IMR-90 (cell line): Measurements from ENCODE around the gene PCCA. TPM values are rescaled to one million over a fixed set of nuclear protein-coding genes. Genes with fewer than 3 reads are reported as not detected.

Experiments
- ATAC-seq: fragments of 200-7000 bp; cut with Tn5 transposase; 2 replicates; pipeline ENCODE4 v1.9.1; 2020; ENCODE audit warnings: low read depth, mild to moderate bottlenecking, moderate library complexity
- BruUV-seq: library from RNA; stranded (reverse); fragments of 400-500 nt; replicated peaks from 2 replicates; lab custom pipeline; 2021; lab: Mats Ljungman, UMichigan
- CTCF ChIA-PET: fragments of 300-600 bp; formaldehyde crosslinking; extraction: SDS; loops from one replicate; lab custom pipeline; 2021; ENCODE audit warnings: antibody characterized with exemption; lab: Yijun Ruan, JAX
- POLR2A ChIA-PET: fragments of 300-600 bp; sonication (Branson Sonifier 250); formaldehyde crosslinking; loops from one replicate; lab custom pipeline; 2022; ENCODE audit warnings: antibody characterized with exemption; ENCODE audit not compliant: unreplicated experiment; lab: Charles Lee
- DNase-seq: peaks from one replicate; pipeline ENCODE4 v3.0.0; 2013
- H2AFZ ChIP-seq: replicated peaks from 2 replicates; pipeline ENCODE3; 2013; ENCODE audit warnings: low read length, mild to moderate bottlenecking; ENCODE audit not compliant: poor library complexity
- H2AK5ac ChIP-seq: 2 replicates; pipeline ENCODE4 v1.6.1; 2013; ENCODE audit warnings: low read depth, low read length, inconsistent platforms
- H2AK9ac ChIP-seq: replicated peaks from 2 replicates; pipeline ENCODE3; 2013; ENCODE audit warnings: mild to moderate bottlenecking, low read depth, low read length, moderate library complexity; ENCODE audit not compliant: poor library complexity
- H2BK120ac ChIP-seq: 2 replicates; pipeline ENCODE4 v1.6.1; 2013; ENCODE audit warnings: low read depth, low read length, inconsistent platforms
- H2BK15ac ChIP-seq: 3 replicates; pipeline ENCODE4 v1.6.1; 2013; ENCODE audit warnings: low read depth, low read length, inconsistent platforms
- H2BK20ac ChIP-seq: 2 replicates; pipeline ENCODE4 v1.6.1; 2013; ENCODE audit warnings: low read depth, mild to moderate bottlenecking, inconsistent platforms, low read length, moderate library complexity
- H2BK5ac ChIP-seq: 2 replicates; pipeline ENCODE4 v1.6.1; 2013; ENCODE audit warnings: mild to moderate bottlenecking, low read depth, low read length, inconsistent platforms; ENCODE audit not compliant: poor library complexity, severe bottlenecking
- H3K14ac ChIP-seq: replicated peaks from 2 replicates; pipeline ENCODE4 v1.6.1; 2013; ENCODE audit warnings: low read depth, low read length, inconsistent platforms
- H3K18ac ChIP-seq: 2 replicates; pipeline ENCODE4 v1.6.1; 2013; ENCODE audit warnings: low read depth, low read length, control low read depth
- H3K23ac ChIP-seq: 2 replicates; pipeline ENCODE4 v1.6.1; 2013; ENCODE audit warnings: low read depth, low read length, inconsistent platforms
- H3K27ac ChIP-seq: 2 replicates; pipeline ENCODE4 v1.5.1; 2013; ENCODE audit warnings: mild to moderate bottlenecking, control low read depth, low read length; ENCODE audit not compliant: insufficient read depth
- H3K27me3 ChIP-seq: 2 replicates; pipeline ENCODE4 v1.6.1; 2013; ENCODE audit warnings: low read length; ENCODE audit not compliant: control insufficient read depth, insufficient read depth
- H3K36me3 ChIP-seq: 2 replicates; pipeline ENCODE4 v1.6.1; 2013; ENCODE audit warnings: low read length, mixed read lengths; ENCODE audit not compliant: control insufficient read depth, insufficient read depth
- H3K4ac ChIP-seq: 2 replicates; pipeline ENCODE4 v1.6.1; 2013; ENCODE audit warnings: low read depth, low read length, inconsistent platforms
- H3K4me1 ChIP-seq: 2 replicates; pipeline ENCODE4 v1.6.1; 2013; ENCODE audit warnings: low read length, mixed read lengths; ENCODE audit not compliant: control insufficient read depth, insufficient read depth
- H3K4me2 ChIP-seq: 2 replicates; pipeline ENCODE4 v1.6.1; 2013; ENCODE audit warnings: low read depth, mild to moderate bottlenecking, control low read depth, low read length, moderate library complexity
- H3K4me3 ChIP-seq: 2 replicates; pipeline ENCODE4 v1.5.1; 2013; ENCODE audit warnings: low read depth, mild to moderate bottlenecking, control low read depth, low read length, moderate library complexity; ENCODE audit not compliant: insufficient read depth
- H3K56ac ChIP-seq: 2 replicates; pipeline ENCODE4 v1.6.1; 2013; ENCODE audit warnings: low read length, inconsistent platforms; ENCODE audit not compliant: insufficient read depth; ENCODE audit errors: extremely low read depth
- H3K79me1 ChIP-seq, 2 experiments: 2 replicates each; pipeline ENCODE4 v1.6.1; 2013; ENCODE audit warnings: low read length in 2 of 2, inconsistent platforms in 1 of 2, low read depth in 1 of 2
- H3K9ac ChIP-seq: 2 replicates; pipeline ENCODE4 v1.6.1; 2013; ENCODE audit warnings: low read depth, low read length, control low read depth
- H3K9me1 ChIP-seq: 2 replicates; pipeline ENCODE4 v1.6.1; 2013; ENCODE audit warnings: low read length, inconsistent platforms; ENCODE audit not compliant: insufficient read depth
- H3K9me3 ChIP-seq: 2 replicates; pipeline ENCODE4 v1.6.1; 2013; ENCODE audit warnings: low read length; ENCODE audit not compliant: control insufficient read depth, insufficient read depth
- H4K20me1 ChIP-seq: 2 replicates; pipeline ENCODE4 v1.6.1; 2013; ENCODE audit warnings: low read length, inconsistent platforms; ENCODE audit not compliant: insufficient read depth
- H4K5ac ChIP-seq: 2 replicates; pipeline ENCODE4 v1.6.1; 2013; ENCODE audit warnings: mild to moderate bottlenecking, low read depth, low read length, control low read depth
- H4K8ac ChIP-seq, 2 experiments: 2 replicates each; pipeline ENCODE4 v1.6.1; 2013; ENCODE audit warnings: low read depth in 2 of 2, low read length in 2 of 2, control low read depth in 1 of 2, inconsistent platforms in 1 of 2
- H4K91ac ChIP-seq: 2 replicates; pipeline ENCODE4 v1.6.1; 2013; ENCODE audit warnings: low read depth, low read length, inconsistent platforms; ENCODE audit not compliant: insufficient read depth
- BHLHE40 ChIP-seq: fragments of 150-350 bp; IDR thresholded peaks from 2 replicates; pipeline ENCODE4 v1.6.1; 2016; ENCODE audit warnings: mild to moderate bottlenecking, low read depth, low read length
- CEBPB ChIP-seq: IDR thresholded peaks from 2 replicates; pipeline ENCODE4 v1.6.1; 2012; ENCODE audit warnings: low read depth, low read length, improper control_type of control experiment
- CHD1 ChIP-seq: IDR thresholded peaks from 2 replicates; pipeline ENCODE4 v1.6.1; 2012; ENCODE audit warnings: low read depth, low read length, improper control_type of control experiment
- CTCF ChIP-seq: conservative IDR thresholded peaks from 2 replicates; pipeline ENCODE4 v1.5.1; 2012; ENCODE audit warnings: mild to moderate bottlenecking, low read depth, low read length, improper control_type of control experiment
- ELK1 ChIP-seq: fragments of 150-350 bp; IDR thresholded peaks from 2 replicates; pipeline ENCODE4 v1.6.1; 2016; ENCODE audit warnings: low read depth, mild to moderate bottlenecking, low read length, moderate library complexity, borderline replicate concordance
- FOS ChIP-seq: fragments of 150-350 bp; IDR thresholded peaks from 2 replicates; pipeline ENCODE4 v1.6.1; 2016; ENCODE audit warnings: low read depth, low read length
- MAFK ChIP-seq: IDR thresholded peaks from 2 replicates; pipeline ENCODE4 v1.6.1; 2012; ENCODE audit warnings: low read depth, low read length, improper control_type of control experiment
- MAZ ChIP-seq: IDR thresholded peaks from 2 replicates; pipeline ENCODE4 v1.6.1; 2012; ENCODE audit warnings: low read depth, mild to moderate bottlenecking, low read length, improper control_type of control experiment, moderate library complexity, borderline replicate concordance
- MXI1 ChIP-seq: IDR thresholded peaks from 2 replicates; pipeline ENCODE4 v1.6.1; 2012; ENCODE audit warnings: low read depth, mild to moderate bottlenecking, low read length, moderate library complexity, borderline replicate concordance
- NFE2L2 ChIP-seq: fragments of 150-350 bp; IDR thresholded peaks from 2 replicates; pipeline ENCODE4 v1.6.1; 2016; ENCODE audit warnings: low read depth, mild to moderate bottlenecking, low read length
- POLR2A ChIP-seq: IDR thresholded peaks from 2 replicates; pipeline ENCODE4 v1.6.1; 2012; ENCODE audit warnings: mild to moderate bottlenecking, low read depth, low read length
- RAD21 ChIP-seq: IDR thresholded peaks from 2 replicates; pipeline ENCODE4 v1.6.1; 2012; ENCODE audit warnings: low read length, improper control_type of control experiment
- RCOR1 ChIP-seq: IDR thresholded peaks from 2 replicates; pipeline ENCODE4 v1.6.1; 2012; ENCODE audit warnings: mild to moderate bottlenecking, low read length, improper control_type of control experiment; ENCODE audit not compliant: insufficient replicate concordance
- RFX5 ChIP-seq: IDR thresholded peaks from 2 replicates; pipeline ENCODE4 v1.8.0; 2012; ENCODE audit warnings: low read depth, mild to moderate bottlenecking, low read length, moderate library complexity
- SMC3 ChIP-seq: fragments of 150-350 bp; IDR thresholded peaks from 2 replicates; pipeline ENCODE4 v1.6.1; 2016; ENCODE audit warnings: low read depth, mild to moderate bottlenecking, antibody characterized with exemption, low read length, moderate library complexity
- USF2 ChIP-seq: fragments of 150-350 bp; IDR thresholded peaks from 2 replicates; pipeline ENCODE4 v1.6.1; 2017; ENCODE audit warnings: mild to moderate bottlenecking, antibody characterized with exemption, low read length, low read depth
- WGBS, 2 experiments: methylation state at CpG; one replicate each; pipeline versions ENCODE4 v1.1.5 to v1.1.7; 2013; ENCODE audit warnings: missing lambda C conversion rate in 2 of 2; ENCODE audit not compliant: insufficient read length in 1 of 2; ENCODE audit errors: extremely low coverage in 2 of 2; 5-methylcytosine and 5-hydroxymethylcytosine counted together
- dilution Hi-C: fragments of 300-500 bp; cut with HindIII; formaldehyde crosslinking; loops from one replicate; pipeline ENCODE4 v1.14.3; 2018; ENCODE audit warnings: low sequenced_read_pairs; ENCODE audit not compliant: unreplicated experiment
- in situ Hi-C: fragments of 300-500 bp; cut with MboI; formaldehyde crosslinking; loops from 3 replicates; pipeline ENCODE4 v1.14.3; 2019; ENCODE audit warnings: low sequenced_read_pairs, inconsistent platforms, mixed read lengths
- intact Hi-C: fragments of 100-400 bp; cut with micrococcal nuclease; formaldehyde crosslinking; loops from 2 replicates; pipeline ENCODE4 v1.10.0; 2022
- polyA plus RNA-seq, 3 experiments: library from polyadenylated mRNA; depleted of rRNA; stranded (reverse); fragments of >200 nt; gene quantifications; 2 replicates each; pipeline ENCODE4 v1.2.3, GENCODE V29; 2012; ENCODE audit warnings: low replicate concordance in 1 of 3
- total RNA-seq: library from RNA; depleted of rRNA; stranded (reverse); fragments of >200 nt; gene quantifications from 2 replicates; pipeline ENCODE4 v1.2.3, GENCODE V29; 2012

The PCCA gene
- total and polyA plus RNA-seq, 2 of the 4 experiments (the other 2 are of a cell fraction) = 7.6 to 24.0 TPM

GRCh38 chr13:100493418-100493817, 404.5 kb downstream of the PCCA start:
- H3K9me3 ChIP-seq = no peaks in the 10 kb centered on the region
- intact Hi-C loops = loop anchor here (5.0 kb wide), 1 partner anchor 971 kb away; no protein-coding TSS in a partner anchor
- H3K18ac ChIP-seq = no peak overlapping the region
- no peak overlapping the region for H3K4me3 ChIP-seq
- TF ChIP-seq ELK1 (no peak), NFE2L2 (no peak), FOS (no peak), CTCF (no peak), POLR2A (no peak), MAFK (no peak), RCOR1 (no peak), MAZ (no peak), SMC3 (no peak), MXI1 (no peak), RAD21 (no peak), USF2 (no peak), RFX5 (no peak), BHLHE40 (no peak), CEBPB (no peak), CHD1 (no peak)
- H3K4ac ChIP-seq = no peak overlapping the region
- no peak overlapping the region for H4K5ac ChIP-seq
- H4K91ac ChIP-seq = no peak overlapping the region
- H2AFZ ChIP-seq = no peak overlapping the region
- H3K56ac ChIP-seq = no peak overlapping the region
- no CpG with 5 or more reads among the region's 7 CpGs for WGBS, 2 experiments
- ChIA-PET CTCF (interaction anchor here (0.5 to 0.6 kb wide), 2 partner anchors 39 to 43 kb away, joined by 3 to 4 read pairs; no protein-coding TSS in a partner anchor), POLR2A (no interaction called here)
- no peaks in the 10 kb centered on the region for H3K79me1 ChIP-seq
- no peak overlapping the region for H3K27ac ChIP-seq
- no peaks in the 10 kb centered on the region for H3K9me1 ChIP-seq
- peaks cover 2% of the 10 kb centered on the region; the same call in 1 of the 2 replicates for H3K4me1 ChIP-seq
- DNase-seq (no peak), ATAC-seq (no peak)
- H3K14ac ChIP-seq = no peak overlapping the region
- H4K8ac ChIP-seq = no peak overlapping the region
- H2AK5ac ChIP-seq = no peak overlapping the region
- H3K4me2 ChIP-seq = no peak overlapping the region
- no TSS peak for BruUV-seq
- no peak overlapping the region for H2BK120ac ChIP-seq
- H4K20me1 ChIP-seq = no peaks in the 10 kb centered on the region
- in situ Hi-C loops = no loop called here
- dilution Hi-C loops = no loop called here
- H3K27me3 ChIP-seq = no peaks in the 10 kb centered on the region
- no peak overlapping the region for H3K9ac ChIP-seq
- no peak overlapping the region for H3K23ac ChIP-seq
- H3K36me3 ChIP-seq = no peaks in the 10 kb centered on the region
- H2BK15ac ChIP-seq = no peak overlapping the region
- no peak overlapping the region for H2BK5ac ChIP-seq
- no peak overlapping the region for H2BK20ac ChIP-seq
- no peak overlapping the region for H2AK9ac ChIP-seq
